Islet of Langerhans (tissue), 1 donor: ENCODE data around the gene AXIN2.
"Not testable (repeated sequence)": the region's sequence is repeated elsewhere in the genome, so short reads cannot be mapped to it uniquely, and the experiment has no call there.

ENCODE experiments used
- FAIRE-seq: peaks from one replicate; lab custom pipeline; 2011; peaks lifted over from hg19 to GRCh38; lab: Jason Lieb, UNC

The AXIN2 gene

DNA sequence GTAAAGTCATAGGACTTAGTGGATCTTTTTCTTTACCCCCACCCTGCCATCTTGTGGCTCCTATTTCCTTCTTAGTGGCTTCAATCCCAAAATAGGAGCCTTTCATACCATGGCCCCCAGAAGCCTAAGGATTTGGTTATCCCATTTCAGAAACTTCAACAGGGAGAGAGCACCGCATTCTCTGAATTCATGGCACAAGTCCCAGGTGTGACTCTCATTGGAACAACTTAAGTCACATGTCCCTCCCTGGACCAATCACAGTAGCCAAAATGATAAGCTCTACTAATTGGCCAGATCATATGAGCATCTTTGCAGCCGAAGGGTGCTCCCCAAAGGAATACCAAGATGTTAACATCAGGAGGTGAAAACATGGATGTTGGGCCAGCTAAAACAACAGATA is 43.2 kb downstream of the AXIN2 start:
- FAIRE-seq, result no peak

DNA sequence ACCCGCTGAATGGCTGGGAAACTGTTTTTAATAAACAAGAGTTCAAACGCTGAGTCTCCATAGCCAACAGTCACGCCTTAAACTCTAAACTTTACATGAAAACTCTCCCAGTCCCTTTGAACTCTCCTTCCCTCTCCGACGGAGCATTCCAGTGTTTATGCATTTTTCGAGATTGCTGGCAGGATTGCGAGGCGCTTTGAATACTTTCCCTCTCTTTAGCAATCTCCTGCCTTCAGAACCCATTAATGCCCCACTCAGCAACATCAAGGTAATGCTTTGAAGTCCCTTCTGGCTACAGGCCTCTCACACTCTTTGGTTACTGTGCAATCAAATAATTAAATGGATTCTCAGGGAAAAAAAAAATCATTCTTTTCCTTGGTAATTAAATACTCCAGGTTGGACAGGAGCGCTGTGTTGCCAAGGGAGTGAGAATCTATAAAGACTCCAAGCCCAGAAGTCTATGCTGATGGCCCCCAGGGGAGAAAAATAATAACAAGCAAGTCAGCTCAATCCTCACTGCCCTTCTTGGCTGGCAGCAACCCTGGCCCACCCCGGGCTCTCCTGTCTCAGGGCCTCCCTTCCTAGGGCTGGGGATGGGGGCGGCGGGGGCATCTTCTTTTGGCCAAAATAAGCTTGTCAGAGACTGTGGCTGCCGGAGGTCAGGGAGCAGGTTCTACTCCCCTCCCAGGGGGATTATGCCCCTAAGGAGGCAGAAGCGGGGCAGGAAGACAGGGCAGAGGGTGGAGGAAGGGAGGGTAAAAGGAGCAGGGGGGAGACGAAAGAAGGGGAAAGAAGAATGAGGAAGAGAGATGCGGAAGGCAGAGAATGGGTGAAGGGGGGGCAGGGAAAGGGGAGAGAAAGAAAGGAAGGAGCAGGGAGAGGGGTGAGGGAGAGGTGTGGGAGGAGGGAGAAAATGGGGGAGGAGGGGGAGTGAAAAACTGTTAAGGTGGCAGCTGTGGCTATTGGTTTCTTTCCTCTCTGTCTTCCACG is 45.2 kb downstream of the AXIN2 start:
- no peak for FAIRE-seq

DNA sequence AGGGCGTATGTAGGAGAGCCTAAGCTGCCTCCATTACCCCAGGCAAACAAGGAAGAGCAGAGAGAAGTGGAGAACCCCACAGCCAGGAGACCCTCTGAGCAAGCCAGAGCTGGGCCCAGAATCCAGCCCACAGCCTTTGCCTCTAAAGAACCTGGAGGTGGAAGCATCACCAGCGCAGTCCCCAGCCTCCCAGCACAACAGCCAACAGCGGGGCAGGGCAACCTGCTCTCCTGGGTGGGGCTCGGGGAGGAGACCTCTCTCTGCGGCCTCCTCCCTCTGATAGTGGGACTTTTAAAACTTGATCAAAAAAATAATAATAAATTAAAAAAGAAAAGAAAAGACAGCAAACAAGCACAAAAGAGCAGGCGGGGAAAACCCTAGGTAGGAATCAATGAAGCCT is 45.9 kb downstream of the AXIN2 start:
- no peak for FAIRE-seq

DNA sequence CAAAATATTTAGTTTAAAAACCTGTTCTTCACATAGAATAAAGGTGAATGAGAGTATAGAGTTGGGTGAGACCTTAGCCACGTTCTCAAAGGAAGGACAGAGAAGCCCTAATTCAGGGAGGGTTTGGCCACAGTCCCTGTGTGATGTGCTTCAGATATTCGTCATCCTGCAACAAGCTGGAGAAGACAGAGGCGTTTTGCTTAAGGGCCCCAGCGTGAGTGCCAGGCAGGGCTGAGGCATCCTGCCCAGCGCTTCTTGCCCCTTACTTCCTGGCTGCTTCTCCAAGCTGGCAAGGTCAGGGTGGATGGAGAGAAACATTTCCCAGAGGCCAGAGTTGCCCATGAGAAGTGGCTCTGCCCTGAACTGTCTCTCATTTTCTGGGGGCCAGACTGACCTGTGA is 46.9 kb downstream of the AXIN2 start:
- no peak for FAIRE-seq

DNA sequence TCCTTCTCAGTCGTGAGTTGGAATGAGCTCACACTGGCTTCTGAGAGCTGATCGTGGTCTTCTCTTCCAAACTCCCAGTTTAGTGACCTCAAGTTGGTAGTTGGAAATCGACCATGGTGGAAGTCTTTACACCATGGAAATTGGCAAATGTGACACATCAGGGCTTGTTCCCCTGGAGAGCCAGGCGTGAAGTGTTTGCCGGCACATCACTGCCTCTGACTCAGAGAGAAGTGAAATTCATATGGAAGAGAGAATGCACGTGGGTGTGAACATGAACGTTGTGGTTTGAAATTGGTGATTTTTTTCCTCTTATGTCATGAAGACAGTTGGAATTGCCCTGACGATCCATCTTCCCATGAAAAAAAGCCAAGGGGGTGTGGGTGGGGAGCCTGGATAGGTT is 47.4 kb downstream of the AXIN2 start:
- no peak for FAIRE-seq

DNA sequence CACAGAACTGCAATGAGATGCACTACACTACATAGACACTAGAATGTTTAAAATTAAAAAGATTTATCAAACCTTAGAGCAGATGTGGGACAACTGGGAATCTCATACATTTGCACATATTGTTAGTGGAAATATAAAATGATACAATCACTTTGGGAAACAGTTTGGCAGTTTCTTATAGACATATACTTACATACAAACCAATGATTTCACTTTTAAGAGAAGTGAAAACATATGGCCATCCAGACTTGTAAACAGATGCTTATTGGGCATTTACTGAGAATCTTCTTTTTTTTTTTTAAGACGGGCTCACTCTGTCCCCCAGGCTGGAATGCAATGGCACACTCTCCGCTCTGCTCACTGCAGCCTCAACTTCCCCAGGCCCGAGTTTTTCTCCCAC is 50.1 kb downstream of the AXIN2 start:
- FAIRE-seq, result no peak

DNA sequence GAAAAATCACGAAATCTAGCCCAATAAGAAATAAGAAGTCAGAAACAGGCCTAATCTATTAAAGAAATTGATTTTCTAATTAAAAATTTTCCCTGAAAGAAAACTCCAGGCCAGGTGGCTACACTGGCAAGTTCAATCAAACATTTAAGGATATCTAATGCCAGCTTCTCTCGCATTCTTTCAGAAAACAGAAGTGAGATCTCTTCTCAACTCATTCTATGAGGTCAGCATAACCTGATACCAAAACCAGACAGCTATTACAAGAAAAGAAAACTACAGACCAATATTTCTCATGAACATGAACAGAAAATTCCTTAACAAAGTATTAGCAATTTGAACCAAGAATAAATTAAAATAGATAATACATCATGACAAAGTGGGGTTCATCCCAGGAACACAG is 52.4 kb downstream of the AXIN2 start:
- no peak for FAIRE-seq

DNA sequence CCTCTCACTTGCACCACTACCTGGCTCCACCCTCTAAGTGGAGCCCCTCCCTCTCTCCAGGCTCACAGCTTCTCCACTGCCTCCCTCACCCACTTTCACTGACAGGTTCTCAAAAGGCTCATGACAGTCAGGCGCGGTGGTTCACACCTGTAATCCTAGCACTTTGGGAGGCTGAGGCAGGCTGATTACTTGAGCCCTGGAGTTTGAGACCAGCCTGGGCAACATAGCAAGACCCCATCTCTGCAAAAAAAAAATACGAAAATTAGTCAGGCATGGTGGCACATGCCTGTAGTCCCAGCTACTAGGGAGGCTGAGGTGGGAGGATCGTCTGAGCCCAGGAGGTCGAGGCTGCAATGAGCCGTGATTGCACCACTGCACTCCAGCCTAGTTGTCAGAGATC is 56.8 kb downstream of the AXIN2 start:
- FAIRE-seq, result not testable (repeated sequence)

DNA sequence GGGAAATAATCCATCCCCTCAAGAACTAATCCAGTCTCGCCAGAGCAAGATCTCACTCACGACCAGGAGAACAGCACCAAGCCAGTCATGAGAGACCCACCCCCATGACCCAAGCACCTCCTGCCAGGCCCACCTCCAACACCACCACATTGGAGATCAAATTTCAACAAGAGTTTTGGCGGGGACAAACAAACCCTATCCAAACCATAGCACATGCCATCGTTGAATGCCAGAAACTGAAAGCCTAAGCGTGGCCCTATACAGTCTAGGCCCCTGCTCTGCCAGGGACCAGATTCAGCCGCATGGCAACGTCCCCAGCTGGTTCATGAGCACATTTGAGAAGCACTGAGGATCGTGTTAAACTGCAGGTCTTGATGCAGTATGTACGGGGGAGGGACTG is 57.3 kb downstream of the AXIN2 start:
- FAIRE-seq, result no peak

DNA sequence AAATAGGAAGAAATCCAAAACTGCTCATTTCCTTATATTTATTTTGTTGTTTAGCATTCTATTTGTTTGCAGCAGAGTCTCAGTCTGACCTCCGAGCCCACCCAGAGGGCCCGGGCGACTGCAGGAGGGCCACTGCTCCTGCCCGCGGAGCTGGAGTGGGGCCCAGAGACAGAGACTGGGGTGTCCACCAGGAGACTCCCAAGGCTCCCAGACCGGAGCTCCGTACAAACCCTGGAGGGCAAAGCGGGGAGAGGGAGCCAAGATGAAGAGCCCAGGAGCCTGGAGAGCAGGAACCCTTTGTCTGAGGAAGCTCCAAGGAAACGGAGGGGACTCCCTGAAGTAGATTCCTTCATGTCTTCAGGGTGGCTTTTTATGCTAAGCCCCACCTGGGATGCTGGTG is 57.9 kb downstream of the AXIN2 start:
- no peak for FAIRE-seq

DNA sequence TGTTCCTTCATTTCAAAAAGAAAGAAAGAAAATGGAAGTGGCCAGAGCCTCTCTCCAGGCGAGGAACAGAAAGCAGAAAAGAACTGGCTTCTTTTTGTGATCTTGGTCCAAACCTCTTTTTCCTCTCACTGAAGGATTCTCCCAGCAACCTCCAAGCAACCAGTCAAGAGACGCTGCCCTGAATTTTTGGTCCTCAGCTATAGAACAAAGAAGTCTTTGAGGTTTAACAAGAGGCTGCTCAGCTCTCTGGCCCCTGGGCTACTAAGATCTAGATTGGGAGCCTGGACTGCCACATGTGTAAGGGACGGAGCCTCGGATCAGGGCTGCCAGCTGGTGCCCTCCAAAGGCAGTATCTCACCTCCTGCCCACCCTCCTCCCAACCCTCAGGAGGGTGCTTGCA is 62.6 kb downstream of the AXIN2 start:
- FAIRE-seq, result no peak

DNA sequence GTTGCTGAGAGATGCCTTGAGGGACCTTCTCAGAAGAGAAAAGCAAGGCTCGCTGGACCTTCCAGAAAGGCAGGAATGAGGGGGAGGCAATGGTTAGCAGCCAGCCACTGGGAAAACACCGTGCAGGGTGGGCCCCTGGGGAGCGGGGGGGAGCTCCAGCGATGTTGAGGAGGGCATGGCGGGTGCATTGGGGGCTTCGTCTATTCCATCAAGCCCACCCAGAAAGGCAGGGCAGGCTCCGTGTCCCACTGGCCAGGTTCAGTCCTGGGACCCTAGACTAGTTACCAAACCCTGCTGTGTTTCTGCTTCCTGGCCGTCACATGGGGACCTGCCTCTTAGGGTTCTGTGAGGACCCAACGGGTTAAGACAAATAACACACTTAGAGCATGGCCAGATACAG is 64.6 kb downstream of the AXIN2 start:
- FAIRE-seq, result no peak

DNA sequence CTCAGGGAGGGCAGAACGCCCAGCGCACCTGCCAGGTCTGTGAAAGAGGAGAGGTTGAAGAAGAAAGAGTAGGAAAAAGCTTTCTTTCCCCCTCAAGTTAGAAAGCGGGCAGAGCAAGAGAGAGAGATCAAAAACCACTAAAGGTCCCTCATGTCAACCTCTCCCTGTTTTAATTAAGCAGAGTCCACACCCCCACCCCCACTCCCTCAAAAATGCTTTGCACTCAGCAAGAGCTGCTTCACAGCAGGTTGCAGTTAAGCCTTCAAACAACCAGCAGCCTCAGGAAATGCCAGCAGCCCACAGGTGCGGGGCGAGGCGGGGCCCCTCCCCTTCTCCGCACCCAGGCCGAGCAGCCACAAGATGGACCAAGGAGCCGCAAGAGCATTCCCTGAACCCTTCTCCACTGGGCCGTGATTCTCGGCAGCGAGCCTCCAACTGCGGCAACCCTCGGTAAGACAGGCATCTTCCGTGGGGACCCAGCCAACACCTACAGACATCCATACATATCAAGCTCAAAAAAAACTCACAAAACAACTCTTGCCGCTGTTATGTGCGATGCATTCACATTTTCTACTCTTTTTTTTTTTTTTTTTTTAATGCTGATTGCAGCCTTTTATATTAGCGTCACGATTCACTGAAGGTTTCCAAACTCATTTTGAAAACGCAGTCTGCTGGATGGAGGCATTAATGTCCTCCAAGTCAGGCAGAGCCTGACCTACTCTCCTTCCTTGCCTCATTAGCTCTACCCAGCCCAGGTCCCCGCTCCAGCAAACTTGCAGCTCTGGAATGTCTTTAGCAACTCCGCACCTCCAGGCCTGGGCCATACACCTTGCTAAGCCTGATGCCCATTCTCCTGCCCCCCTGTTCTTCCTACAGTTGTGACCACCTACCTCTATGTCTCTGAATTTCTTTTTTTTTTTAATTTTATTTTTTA is 66.1 kb downstream of the AXIN2 start:
- no peak for FAIRE-seq

DNA sequence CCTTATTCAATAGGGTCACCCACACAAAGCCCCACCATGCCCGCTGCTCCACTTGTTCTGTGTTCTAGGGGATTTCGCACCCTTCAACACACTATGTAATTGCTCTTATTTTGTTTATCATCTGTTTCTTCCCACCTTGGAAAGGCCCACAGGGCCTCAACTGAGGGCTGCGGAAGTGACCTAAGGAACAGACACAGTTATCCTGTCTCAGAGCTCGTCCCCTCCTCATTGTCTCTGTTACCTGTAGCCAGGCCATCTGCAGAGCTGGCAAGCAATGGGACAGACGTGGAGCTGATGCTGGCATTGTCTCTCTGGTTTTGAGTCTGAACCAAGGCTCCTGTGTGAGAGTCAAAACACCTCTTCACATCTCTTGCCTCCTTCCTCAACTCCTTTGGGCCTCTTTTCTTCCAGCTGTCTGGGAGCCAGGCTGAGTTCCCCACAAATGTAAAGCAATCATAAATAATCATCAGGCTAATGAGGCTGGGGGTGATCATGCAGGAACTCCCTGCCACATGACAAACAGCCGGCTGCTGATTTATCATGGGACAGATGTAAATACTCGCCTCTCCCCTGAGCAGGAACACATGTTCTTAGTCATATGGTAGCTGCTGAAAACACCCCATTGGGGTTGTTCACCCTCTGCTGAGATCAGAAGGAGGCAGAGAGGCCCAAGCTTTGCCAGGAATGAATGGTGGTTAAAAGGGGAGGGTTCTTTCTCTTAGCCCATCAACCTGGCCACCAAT is 71.9 kb downstream of the AXIN2 start:
- no peak for FAIRE-seq

DNA sequence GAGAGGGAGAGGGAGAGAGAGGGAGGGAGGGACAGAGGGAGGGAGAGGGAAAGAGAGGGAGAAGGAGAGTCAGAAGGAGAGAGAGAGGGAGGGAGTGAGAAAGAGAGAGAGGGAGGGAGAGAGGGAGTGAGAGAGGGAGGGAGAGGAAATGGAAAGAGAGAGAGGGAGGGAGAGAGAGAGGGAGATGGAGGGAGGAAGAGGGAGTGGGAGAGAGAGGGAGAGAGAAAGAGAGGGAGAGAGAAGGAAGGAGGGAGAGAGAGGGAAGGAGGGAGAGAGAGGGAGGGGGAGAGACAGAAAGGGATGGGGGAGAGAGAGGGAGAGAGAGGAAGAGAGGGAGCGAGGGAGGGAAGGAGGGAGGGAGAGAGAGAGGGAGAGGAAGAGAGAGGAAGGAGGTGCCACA is 72.8 kb downstream of the AXIN2 start:
- no peak for FAIRE-seq

DNA sequence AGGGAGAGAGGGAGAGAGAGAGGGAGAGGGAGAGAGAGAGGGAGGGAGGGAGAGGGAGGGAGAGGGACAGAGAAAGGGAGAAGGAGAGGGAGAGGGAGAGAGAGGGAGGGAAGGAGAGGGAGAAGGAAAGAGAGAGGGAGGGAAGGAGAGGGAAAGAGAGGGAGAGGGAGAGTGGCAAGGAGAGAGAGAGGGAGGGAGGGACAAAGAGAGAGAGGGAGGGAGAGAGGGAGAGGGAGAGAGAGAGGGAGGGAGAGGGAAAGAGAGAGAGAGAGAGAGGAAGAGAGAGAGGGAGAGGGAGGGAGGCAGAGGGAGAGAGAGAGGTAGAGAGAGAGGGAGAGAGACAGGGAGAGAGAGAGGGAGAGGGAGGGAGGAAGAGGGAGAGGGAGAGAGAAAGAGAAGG is 73.5 kb downstream of the AXIN2 start:
- FAIRE-seq, result no peak

DNA sequence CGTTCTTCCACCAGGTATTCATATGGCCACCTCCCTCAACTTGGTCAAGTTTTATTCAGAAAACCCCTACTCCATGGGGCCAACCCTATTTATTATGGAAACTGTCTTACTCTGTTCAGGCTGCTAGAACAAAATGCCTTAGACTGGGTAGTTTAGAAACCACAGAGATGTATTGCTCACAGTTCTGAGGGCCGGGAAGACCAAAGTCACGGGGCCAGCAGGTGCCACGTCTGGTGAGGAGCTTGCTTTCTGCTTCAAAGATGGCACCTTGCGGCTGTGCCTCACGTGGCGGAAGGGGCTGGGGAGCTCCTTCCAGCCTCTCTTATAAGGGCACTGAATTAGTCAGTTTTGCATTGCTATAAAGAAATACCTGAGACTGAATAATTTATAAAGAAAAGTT is 74.3 kb downstream of the AXIN2 start:
- no peak for FAIRE-seq

DNA sequence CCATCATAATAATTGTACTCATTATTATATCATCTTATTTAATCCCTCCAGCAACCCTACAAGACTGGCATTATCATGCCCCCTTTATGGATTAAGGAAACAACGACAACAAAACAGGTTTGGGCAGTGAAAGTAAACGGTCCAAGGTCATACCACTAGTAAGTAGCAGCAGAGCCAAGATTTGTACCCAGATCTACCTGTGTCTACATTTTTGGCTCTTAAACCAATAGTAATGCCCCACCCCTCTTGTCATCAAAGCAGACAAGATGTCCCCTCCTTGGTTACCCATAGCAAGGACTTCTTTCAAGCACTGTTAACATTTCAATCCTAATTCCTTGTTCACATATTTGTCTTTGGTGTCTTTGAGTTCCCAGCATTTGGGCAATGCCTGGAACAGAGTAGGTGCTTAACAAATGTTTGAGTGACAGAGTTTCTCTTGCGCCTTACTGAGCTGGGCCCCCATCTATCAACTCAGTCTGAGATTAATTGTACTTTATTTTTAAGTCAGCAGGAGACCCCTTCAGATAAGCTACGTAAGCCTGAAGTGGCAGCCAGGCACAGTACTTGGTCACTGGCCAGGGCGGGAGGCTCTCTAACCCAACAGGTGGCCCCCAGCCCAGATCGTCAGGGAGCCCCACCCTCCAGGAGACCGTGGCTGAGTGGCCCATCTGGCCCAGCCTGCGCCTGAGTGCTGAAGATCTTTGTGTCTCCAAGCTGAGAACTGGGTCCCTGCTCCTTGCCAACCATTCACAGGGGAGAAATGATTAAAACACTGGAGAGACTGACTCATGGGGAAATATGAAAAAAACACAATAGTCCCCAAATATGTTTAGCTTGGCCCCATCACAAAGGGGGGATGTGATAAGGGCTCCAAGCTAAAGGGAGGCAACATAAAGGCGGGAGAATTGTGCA is 75.8 kb downstream of the AXIN2 start:
- FAIRE-seq, result no peak

DNA sequence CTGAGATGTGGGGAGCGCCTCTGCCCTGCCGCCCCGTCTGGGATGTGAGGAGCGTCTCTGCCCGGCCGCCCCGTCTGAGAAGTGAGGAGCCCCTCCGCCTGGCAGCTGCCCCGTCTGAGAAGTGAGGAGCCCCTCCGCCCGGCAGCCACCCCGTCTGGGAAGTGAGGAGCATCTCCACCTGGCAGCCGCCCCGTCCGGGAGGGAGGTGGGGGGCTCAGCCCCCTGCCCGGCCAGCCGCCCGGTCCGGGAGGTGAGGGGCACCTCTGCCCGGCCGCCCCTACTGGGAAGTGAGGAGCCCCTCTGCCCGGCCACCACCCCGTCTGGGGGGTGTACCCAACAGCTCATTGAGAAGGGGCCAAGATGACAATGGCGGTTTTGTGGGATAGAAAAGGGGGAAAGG is 77.0 kb downstream of the AXIN2 start:
- FAIRE-seq, result not testable (repeated sequence)

DNA sequence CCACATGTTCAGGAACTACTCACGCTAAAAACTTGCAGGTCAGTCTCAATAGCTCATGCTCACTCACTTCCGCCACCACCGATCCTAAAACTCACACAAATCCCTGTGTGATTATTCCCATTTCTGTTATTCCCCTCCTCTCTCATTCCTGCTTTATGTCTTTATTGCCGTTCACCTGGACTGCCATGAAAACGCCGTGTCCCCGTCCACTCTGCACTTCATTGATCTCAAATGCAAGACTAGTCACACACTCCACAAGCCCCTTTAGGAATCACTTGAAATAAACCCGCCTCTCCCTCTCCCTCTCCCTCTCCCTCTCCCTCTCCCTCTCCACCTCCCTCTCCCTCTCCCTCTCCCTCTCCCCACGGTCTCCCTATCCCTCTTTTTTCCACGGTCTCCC is 78.0 kb downstream of the AXIN2 start:
- FAIRE-seq, result no peak

DNA sequence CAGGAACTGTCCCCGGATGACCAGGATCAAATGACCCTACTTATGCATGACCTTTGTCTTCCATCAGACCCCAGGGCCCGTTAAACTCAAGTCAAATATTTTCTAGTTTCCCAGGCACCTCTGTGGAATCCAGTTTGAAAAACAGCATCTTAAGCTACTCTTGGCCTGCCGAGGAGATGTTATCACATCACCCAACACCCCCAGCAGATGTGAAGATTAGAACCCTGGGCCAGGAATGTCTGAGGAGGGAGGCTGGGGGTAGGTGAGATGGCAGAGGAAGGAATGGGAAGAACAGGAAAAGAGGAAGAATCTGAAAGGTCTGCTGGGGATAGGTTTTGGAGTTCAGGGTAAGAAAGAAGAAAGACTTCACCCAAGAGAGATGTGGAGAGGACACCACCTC is 79.2 kb downstream of the AXIN2 start:
- no peak for FAIRE-seq
